NK-92 (cell line): ENCODE measurements around the gene OR5AC2.

Source experiments
- DNase-seq: peaks from one replicate; lab custom pipeline; 2025; ENCODE audit not compliant: unreplicated experiment; lab: John Stamatoyannopoulos, UW

Gene OR5AC2, protein sequence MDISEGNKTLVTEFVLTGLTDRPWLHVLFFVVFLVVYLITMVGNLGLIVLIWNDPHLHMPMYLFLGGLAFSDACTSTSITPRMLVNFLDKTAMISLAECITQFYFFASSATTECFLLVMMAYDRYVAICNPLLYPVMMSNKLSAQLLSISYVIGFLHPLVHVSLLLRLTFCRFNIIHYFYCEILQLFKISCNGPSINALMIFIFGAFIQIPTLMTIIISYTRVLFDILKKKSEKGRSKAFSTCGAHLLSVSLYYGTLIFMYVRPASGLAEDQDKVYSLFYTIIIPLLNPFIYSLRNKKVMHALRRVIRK

GRCh38 chr3:98086873-98087272 is at the start of gene OR5AC2:
TSS of gene OR5AC2 (plus strand) at chr3:98087173. CDS start at chr3:98087173, 0 bp downstream.
- no peak for DNase-seq

GRCh38 chr3:98038286-98038685 is 48.7 kb upstream of the OR5AC2 start:
- no peak for DNase-seq

GRCh38 chr3:98038876-98039275 is 48.1 kb upstream of the OR5AC2 start:
- DNase-seq: no peak

GRCh38 chr3:98039322-98040024 is 47.5 kb upstream of the OR5AC2 start:
- DNase-seq: no peak

DNA sequence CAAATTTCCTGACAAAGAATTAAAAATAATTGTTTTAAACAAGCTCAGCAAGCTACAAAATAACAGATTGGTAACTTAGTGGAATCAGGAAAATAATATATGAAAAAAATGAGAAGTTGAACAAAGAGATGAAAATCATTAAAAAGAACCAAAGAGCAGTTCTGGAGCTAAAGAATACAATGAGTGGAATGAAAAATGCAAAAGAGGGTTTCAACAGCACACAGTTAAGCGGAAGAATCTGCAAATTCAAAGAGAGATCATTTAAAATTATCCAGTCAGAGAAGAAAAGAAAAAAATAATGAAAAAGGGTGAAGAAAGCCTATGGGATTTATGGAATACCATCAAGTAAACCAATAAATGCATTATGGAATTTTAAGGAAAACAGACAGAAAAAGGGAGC is 45.6 kb upstream of the OR5AC2 start:
- DNase-seq: no peak

GRCh38 chr3:98048586-98048985 is 38.4 kb upstream of the OR5AC2 start:
- DNase-seq: no peak

DNA sequence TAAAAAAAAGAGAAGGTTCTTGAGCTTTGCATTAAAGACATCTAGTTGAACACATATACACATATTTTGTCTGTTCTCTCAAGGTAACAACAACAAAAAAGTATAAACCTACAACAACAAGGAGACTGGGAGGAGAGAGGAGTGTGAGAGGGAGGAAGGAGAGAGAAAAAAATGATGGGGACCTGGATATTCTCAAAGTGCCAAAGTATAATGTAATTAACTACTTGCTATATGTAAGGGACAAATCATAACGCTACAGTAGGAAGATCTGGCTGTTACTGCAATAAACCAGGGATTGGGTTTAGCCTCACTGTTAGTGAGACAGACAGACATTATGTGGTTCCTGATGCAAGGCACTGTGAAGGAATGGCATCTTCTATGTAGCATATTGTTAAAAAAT is 37.7 kb upstream of the OR5AC2 start:
- no peak for DNase-seq

- no peak for DNase-seq
These were observed 30.9 kb upstream of the OR5AC2 start for GRCh38 chr3:98056035-98056434.

GRCh38 chr3:98057631-98058030 is 29.3 kb upstream of the OR5AC2 start:
- no peak for DNase-seq

DNA sequence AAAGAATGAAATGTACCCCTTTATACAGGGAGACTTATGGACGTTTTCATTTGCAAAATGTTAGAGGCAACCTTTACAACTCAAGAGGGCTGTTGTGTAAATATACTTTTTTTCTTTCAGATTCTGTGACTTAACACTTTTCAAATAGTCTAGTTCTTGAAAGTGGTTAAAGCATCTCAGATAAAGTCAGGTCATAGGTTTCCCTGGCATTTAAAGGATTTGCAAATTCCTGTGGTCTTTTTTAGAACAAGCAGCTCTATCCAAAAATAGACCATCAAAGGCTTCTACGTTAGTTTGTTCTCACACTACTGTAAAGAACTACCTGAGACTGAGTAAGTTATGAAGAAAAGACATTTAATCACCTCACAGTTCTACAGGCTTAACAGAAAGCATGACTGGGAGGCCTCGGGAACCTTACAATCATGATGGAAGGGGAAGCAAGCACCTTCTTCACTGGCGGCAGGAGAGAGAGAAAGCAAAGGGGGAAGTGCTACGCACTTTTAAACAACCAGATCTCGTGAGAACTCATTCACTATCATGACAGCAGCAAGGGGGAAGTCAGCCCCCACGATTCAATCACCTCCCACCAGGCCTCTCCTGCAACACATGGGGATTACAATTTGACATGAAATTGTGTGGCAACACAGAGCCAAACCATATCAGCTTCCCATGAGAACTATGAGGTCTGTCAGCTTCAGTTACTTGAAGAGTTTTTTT is 28.6 kb upstream of the OR5AC2 start:
- no peak for DNase-seq

GRCh38 chr3:98068824-98069223 is 18.1 kb upstream of the OR5AC2 start:
- DNase-seq: no peak

GRCh38 chr3:98070840-98071239 is 16.1 kb upstream of the OR5AC2 start:
- no peak for DNase-seq

DNA sequence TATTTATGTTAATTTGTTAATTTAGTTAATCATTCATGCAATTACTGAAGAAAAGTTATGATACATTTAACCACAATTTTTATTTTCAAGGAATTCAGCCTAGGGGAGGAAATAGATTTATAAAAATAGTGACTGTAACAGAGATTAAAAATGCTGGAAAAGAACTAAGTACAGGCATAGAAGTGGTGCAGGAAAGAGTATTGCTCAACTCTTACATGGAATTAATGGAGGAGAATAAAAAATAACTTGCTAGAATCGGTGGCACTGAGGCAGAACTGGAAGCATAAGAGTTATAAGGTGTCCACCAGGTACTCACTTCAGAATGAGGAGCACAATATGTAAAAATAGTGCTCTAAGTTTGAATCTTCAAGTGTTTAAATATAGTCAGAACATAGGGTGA is 13.5 kb upstream of the OR5AC2 start:
- no peak for DNase-seq

- DNase-seq: no peak
These were observed 8.9 kb downstream of the OR5AC2 start for GRCh38 chr3:98095882-98096281.

GRCh38 chr3:98099848-98100247 is 12.9 kb downstream of the OR5AC2 start:
- no peak for DNase-seq

GRCh38 chr3:98108162-98108561 is 21.2 kb downstream of the OR5AC2 start:
- DNase-seq: no peak

GRCh38 chr3:98109807-98110549 is 23.0 kb downstream of the OR5AC2 start:
- DNase-seq: no peak

DNA sequence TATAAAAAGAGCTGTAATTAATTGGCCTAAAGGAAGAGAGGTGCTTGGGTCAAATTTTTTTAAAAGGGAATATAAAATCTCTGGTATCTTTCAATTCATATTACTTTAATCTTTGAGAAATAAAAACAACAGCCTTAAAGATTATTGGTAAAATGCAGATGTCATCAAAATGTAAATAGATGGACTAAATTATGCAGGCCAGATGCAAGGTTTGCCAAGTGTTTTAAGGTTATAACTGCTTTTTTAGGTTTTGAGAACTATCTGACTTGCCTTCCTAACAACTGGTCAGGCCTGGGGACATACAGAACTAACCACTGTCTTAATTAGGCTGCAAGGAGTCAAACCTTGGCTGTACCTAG is 23.6 kb downstream of the OR5AC2 start:
- DNase-seq: no peak

- no peak for DNase-seq
These were observed 27.3 kb downstream of the OR5AC2 start for GRCh38 chr3:98114264-98114663.

GRCh38 chr3:98115717-98116116 is 28.7 kb downstream of the OR5AC2 start:
- no peak for DNase-seq

DNA sequence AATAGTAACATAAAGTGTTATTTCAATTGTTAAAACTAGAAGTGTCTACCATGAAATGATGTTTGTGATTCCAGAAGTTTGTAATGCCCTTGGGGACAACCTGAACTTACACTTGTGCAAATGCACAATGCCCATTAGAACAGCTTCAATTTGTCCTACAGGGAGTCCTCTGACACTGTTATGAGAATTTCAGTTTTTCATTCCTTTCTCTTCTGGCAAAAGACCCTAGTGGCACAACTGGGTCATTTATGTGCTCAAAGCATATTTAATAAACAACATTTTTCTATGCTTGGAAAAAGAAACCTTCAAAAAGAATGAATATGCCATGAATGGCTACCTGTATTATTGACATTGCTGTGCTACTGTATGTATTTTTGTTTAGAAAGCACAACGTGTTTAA is 43.4 kb downstream of the OR5AC2 start, which contains the start of gene OR5H1:
OR5H1 (plus strand) TSS at position 301 of the 400 bp plus-strand sequence. CDS start 1,977 bp downstream, outside the sequence.
- DNase-seq: no peak
